AG08396 (cell line): ENCODE results near the gene VWA3A.
A peak's percentile ranks its signal among the peaks of the same experiment; 100 is the strongest.

Experiments used
- DNase-seq: peaks from one replicate; pipeline ENCODE4 v3.0.0; 2012; ENCODE audit warnings: low spot score, mixed read lengths

Gene VWA3A

GRCh38 chr16:22203091-22203490 is 110.8 kb downstream of the VWA3A start:
- DNase-seq: no peak

- DNase-seq: no peak
Observed at GRCh38 chr16:22204091-22204655, 111.8 kb downstream of the VWA3A start.

- DNase-seq: no peak
Observed at GRCh38 chr16:22205577-22206012, 113.3 kb downstream of the VWA3A start.

GRCh38 chr16:22206013-22206841 is 113.9 kb downstream of the VWA3A start, which contains the start of gene EEF2K:
Gene EEF2K, plus strand, starts transcription at chr16:22206278. Its CDS starts 19,452 bp downstream, at chr16:22225730.
- peak; percentile 96 for DNase-seq
